ENCODE data around the gene PLXNA4. TPM values are rescaled to one million over a fixed set of nuclear protein-coding genes. Genes with fewer than 3 reads are reported as not detected.
A peak's percentile ranks its signal among the peaks of the same experiment; 100 is the strongest.

The PLXNA4 gene
- polyA plus RNA-seq, 1 donor (not counting 4 experiments of a cell fraction or from before 2014, with no cell fraction given), result 0.01 TPM

GRCh38 chr7:132279718-132280117 lies 296.6 kb downstream of the PLXNA4 start:
- Histone ChIP-seq H3K27me3 (ENCODE audit: control insufficient read depth, extremely low read depth, insufficient read depth, low read length) (peaks cover 6% of the 10 kb centered on the region), H3K79me2 (ENCODE audit: control insufficient read depth, insufficient read depth, low read length) (no peaks in the 10 kb centered on the region), H3K9me1 (ENCODE audit: control insufficient read depth, extremely low read depth, insufficient read depth, low read length) (no peaks in the 10 kb centered on the region), H3K4me3 (ENCODE audit: control insufficient read depth in 2 of 3, extremely low read depth in 1 of 3, insufficient read depth in 2 of 3, low read depth in 1 of 3, low read length in 3 of 3) (no peak overlapping the region), H3K9ac (ENCODE audit: control insufficient read depth, extremely low read depth, insufficient read depth, low read length) (no peak overlapping the region), H3K36me3 (ENCODE audit: control insufficient read depth in 2 of 2, extremely low read depth in 1 of 2, insufficient read depth in 2 of 2, low read length in 2 of 2) (no peaks in the 10 kb centered on the region), H2AFZ (ENCODE audit: control insufficient read depth, low read length) (no peak overlapping the region), H3K9me3 (ENCODE audit: control insufficient read depth, low read depth, low read length) (no peaks in the 10 kb centered on the region), H3K4me2 (ENCODE audit: control insufficient read depth, extremely low read depth, insufficient read depth, low read depth, low read length) (no peak overlapping the region), H3K27ac (ENCODE audit: control insufficient read depth, insufficient read depth, low read length) (no peak overlapping the region), H4K20me1 (ENCODE audit: control insufficient read depth, extremely low read depth, insufficient read depth, low read length) (no peaks in the 10 kb centered on the region), H3K4me1 (ENCODE audit: control insufficient read depth, extremely low read depth, insufficient read depth, low read length) (no peaks in the 10 kb centered on the region)
- TF ChIP-seq CTCF (optimal IDR thresholded peaks at IDR 0.05 in 1 of 3, IDR thresholded peaks at IDR 0.05 in 1 of 3, conservative IDR thresholded peaks at IDR 0.05 in 1 of 3; ENCODE audit: extremely low read depth in 1 of 3, insufficient read depth in 2 of 3, low read length in 3 of 3), result no peak
- TF ChIP-seq EZH2 (IDR thresholded peaks at IDR 0.05; ENCODE audit: low read length), result no peak
- FAIRE-seq, result no peak
- no peak for DNase-seq (ENCODE audit: low read depth, low spot score)
- dilution Hi-C loops (cut with MboI; ENCODE audit: extremely low pct_ligation_motif_present, low sequenced_read_pairs), result no loop called here

- H2AFZ ChIP-seq (ENCODE audit: control insufficient read depth, low read length), result no peak overlapping the region
- H3K4me2 ChIP-seq (ENCODE audit: control insufficient read depth, extremely low read depth, insufficient read depth, low read depth, low read length), result no peak overlapping the region
- FAIRE-seq (peak; percentile 67), DNase-seq (ENCODE audit: low read depth, low spot score) (no peak)
- no peak overlapping the region for H3K4me3 ChIP-seq (ENCODE audit: control insufficient read depth in 2 of 3, extremely low read depth in 1 of 3, insufficient read depth in 2 of 3, low read depth in 1 of 3, low read length in 3 of 3)
- H4K20me1 ChIP-seq (ENCODE audit: control insufficient read depth, extremely low read depth, insufficient read depth, low read length), result no peaks in the 10 kb centered on the region
- no peak overlapping the region for H3K9ac ChIP-seq (ENCODE audit: control insufficient read depth, extremely low read depth, insufficient read depth, low read length)
- H3K36me3 ChIP-seq (ENCODE audit: control insufficient read depth in 2 of 2, extremely low read depth in 1 of 2, insufficient read depth in 2 of 2, low read length in 2 of 2), result no peaks in the 10 kb centered on the region
- dilution Hi-C loops (cut with MboI; ENCODE audit: extremely low pct_ligation_motif_present, low sequenced_read_pairs), result no loop called here
- TF ChIP-seq EZH2 (IDR thresholded peaks at IDR 0.05; ENCODE audit: low read length) (no peak), CTCF (optimal IDR thresholded peaks at IDR 0.05 in 1 of 3, IDR thresholded peaks at IDR 0.05 in 1 of 3, conservative IDR thresholded peaks at IDR 0.05 in 1 of 3; ENCODE audit: extremely low read depth in 1 of 3, insufficient read depth in 2 of 3, low read length in 3 of 3) (no peak)
- H3K27me3 ChIP-seq (ENCODE audit: control insufficient read depth, extremely low read depth, insufficient read depth, low read length), result peaks cover 6% of the 10 kb centered on the region
- no peaks in the 10 kb centered on the region for H3K79me2 ChIP-seq (ENCODE audit: control insufficient read depth, insufficient read depth, low read length)
- H3K9me3 ChIP-seq (ENCODE audit: control insufficient read depth, low read depth, low read length), result no peaks in the 10 kb centered on the region
- H3K9me1 ChIP-seq (ENCODE audit: control insufficient read depth, extremely low read depth, insufficient read depth, low read length), result no peaks in the 10 kb centered on the region
- no peaks in the 10 kb centered on the region for H3K4me1 ChIP-seq (ENCODE audit: control insufficient read depth, extremely low read depth, insufficient read depth, low read length)
- H3K27ac ChIP-seq (ENCODE audit: control insufficient read depth, insufficient read depth, low read length), result no peak overlapping the region
Measured at GRCh38 chr7:132276976-132277725, 299.1 kb downstream of the PLXNA4 start.

All from keratinocyte (primary cell).